GM15510 (cell line): ENCODE measurements around the gene KMT5B.

Experiments
- POLR2A ChIP-seq: IDR thresholded peaks from 3 replicates; pipeline ENCODE4 v1.6.1; 2011; ENCODE audit warnings: borderline replicate concordance; ENCODE audit not compliant: insufficient read length; ENCODE audit errors: extremely low read depth

Gene KMT5B

GRCh38 chr11:68223275-68223674, 10.2 kb upstream of the KMT5B start:
- no peak for TF ChIP-seq POLR2A

- no peak for TF ChIP-seq POLR2A
Measured at GRCh38 chr11:68221406-68221805, 8.3 kb upstream of the KMT5B start.

GRCh38 chr11:68216171-68216938, 3.3 kb upstream of the KMT5B start:
- no peak for TF ChIP-seq POLR2A

DNA sequence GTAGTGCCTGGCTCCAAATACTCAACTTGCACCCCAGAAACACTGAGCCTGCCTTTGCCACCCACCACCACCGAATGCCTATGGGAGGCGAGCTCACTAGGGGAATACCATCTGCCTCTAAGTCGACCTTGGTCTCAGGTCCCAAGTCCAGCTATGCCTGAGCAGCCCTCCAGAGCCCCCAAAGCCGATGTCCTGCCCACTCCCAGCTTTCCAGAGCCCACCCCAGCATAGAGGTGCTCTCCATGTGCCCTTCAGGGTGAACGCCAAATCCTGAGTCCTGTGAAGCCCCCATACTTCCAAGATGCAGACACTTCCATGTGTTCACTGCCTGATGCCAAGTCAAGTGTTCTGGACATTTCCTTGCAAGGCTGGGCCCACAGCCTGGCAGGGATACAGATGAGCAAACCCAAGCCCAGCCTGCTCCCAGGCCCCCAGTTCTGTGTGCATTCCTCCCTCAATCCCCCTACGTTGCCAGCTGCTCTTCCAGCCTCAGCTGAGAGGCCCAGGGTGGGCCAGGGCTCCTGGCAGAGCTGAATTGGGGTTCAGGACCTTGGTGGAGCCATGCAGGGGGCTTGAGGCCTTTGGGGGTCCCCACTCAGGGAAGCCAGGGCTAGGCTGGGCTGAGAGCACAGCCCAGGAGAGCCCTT, 2.6 kb upstream of the KMT5B start:
- TF ChIP-seq POLR2A: no peak

DNA sequence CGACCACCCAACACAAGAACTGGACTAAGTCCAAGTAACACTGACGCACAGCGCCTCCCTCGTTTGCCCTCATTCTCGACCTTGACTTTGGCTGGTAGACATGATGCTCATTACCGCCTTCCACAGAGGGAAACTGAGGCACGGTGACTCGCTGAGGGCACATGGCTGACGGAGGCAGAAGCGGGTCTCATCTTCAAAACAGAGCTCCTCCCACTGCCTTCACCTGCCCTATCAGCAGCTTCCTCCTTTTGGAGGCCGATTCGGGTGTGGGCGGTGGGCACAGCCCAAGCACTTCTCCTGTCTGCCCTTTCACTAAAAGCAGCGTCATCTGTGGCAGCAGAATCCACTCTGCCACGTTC, 2.0 kb upstream of the KMT5B start:
- no peak for TF ChIP-seq POLR2A

DNA sequence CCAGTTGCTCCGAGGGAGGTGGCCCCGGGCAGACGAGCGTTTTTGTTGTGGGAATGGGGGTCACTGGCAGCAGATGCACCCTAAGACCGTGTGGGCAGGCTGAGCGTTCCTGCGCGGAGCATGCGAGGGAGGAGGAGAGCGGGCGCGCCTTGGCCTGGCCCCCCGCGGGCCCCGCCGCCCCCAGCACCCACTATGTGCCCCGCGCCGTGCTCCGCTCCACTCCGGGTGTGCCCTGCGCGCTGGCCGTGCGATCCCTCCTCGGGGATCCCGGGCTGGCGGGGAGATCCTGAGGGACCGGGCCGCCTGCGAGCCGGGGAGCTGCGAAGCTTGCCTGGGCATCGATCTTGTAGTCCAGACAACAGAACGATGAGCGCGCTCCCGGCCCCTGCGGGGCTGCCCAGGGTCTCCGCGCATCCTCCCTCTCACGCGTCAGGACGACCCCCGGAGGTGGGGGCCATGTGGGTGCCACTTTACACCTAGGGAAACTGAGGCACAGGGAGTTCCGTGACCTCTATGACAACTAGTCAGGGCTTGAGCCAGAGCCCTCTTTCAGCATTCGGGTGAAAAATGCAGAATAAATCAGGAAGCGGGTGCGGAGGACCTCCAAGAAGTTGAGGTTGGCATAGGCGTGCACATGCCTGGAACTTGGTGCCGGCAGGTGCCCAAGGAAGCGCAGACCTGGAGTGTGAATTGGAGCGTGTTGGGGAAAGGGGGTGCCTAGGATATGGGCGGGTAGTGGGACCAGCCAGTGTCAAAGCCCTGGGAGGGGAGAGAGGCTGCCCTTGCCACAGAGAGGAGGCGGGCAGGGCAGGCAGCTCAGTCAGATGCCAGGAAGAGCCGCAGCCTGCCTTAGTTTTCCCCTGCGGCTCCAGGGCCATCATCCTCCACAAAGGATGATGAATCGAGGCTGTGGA, 1.3 kb upstream of the KMT5B start:
- no peak for TF ChIP-seq POLR2A

DNA sequence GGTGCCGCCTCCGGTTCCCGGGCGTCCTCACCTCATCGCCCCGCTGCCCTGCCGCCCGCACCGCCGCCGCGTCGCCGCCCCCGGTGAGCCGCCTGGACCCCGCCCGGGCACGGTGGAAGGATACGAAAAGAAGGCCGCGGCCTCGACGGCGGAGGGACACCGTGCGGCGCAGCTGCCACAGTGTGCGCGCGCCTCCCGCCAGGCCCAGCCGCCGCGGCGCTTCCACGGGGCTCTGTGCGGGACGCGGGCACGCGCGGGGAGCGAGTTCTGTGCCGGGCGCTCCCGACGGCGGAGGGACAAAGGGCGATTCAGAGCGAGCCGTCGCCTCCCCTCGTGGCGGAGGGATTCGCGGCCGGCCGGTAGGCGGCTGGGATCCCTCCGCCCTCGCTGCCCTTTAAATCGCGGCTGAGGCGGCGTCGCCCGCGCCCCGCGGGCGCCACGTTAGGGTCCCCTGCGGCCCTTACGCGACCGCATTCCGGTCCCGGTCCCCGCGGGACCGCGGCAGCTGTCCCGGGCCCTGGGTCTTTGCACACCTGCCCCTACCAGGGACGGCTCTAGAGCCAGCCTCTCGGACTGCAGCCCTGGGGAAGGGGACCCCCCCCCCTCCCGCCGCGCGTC, 568 bp upstream of the KMT5B start:
- peak; percentile 98 for TF ChIP-seq POLR2A

GRCh38 chr11:68212421-68213134, 518 bp downstream of the KMT5B start:
- no peak for TF ChIP-seq POLR2A

DNA sequence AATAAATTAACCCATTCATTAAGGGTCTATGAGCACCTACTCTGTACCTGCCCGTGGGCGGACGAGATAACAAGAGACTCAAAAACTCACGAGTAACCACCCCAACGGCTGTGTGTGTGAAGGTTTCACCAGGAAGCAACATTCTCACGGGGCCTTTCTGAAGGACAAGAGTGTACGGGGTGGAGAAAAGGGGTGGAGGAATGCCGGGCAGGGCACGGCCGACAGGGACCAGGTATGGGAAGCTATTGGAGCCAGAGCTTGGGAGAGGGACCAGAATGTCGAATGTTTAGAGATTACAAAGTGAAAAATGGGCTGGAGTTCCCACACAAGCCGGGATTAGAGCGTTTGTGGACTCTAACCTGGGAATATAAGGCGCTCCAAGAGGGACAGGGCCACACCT, 1.6 kb downstream of the KMT5B start:
- TF ChIP-seq POLR2A: no peak

DNA sequence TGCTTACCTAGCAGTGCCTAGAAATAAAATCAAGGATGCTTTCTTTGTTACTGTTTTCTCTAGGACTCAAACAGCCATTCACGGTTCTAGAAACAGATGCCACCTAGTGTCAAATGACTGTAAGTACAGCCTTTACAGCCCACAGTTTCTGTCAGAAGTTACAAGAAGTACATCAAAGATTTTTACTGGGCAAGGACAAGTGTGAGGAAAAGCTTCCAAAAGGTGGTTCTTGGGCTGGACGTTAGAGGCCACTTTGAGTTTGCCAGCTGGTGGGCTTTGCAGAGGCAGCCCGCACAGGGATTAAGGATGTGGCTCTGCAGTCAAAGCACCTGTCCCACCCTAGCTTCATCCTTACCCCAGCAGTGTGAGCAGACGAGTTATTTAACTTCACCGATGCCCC, 6.9 kb downstream of the KMT5B start:
- no peak for TF ChIP-seq POLR2A

DNA sequence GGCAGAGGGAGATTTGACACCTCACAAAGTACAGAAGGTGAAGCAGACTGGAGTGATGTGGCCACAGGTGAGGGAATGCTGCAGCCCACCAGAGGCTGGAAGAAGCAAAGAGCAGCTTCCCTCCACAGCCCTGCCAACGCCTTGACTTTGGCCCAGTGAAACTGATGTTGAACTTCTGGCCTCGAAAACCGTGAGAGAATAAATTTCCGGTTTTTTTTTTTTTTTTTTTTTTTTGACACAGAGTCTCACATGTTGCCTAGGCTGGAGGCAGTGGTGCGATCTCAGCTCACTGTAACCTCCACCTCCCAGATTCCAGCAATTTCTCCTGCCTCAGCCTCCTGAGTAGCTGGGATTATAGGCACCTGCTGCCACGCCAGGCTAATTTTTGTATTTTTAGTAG, 8.7 kb downstream of the KMT5B start:
- TF ChIP-seq POLR2A: no peak

- no peak for TF ChIP-seq POLR2A
Measured at GRCh38 chr11:68202165-68202564, 10.9 kb downstream of the KMT5B start.

DNA sequence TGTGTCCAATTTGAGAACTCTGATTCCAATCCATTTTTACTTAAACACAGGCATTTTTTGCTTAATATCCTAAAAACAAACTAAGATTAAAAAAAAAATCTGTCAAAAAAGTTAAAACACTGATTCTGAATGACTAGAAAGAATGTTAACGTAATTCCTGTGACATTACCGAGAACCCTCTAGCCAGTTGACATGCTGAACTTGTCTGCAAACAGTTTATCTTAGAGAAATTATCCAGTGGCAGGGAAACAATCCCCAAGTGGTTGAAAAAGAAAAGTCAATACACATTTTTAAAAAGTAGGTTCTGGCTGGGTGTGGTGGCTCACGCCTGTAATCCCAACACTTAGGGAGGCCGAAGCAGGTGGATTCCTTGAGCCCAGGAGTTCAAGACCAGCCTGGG, 11.6 kb downstream of the KMT5B start:
- TF ChIP-seq POLR2A: no peak

- TF ChIP-seq POLR2A: no peak
Measured at GRCh38 chr11:68200639-68201038, 12.5 kb downstream of the KMT5B start.
